Anterior cingulate cortex (tissue), 58 donors: ENCODE measurements around the gene KRTAP6-3.

Source experiments
- DNase-seq, 58 donors: peaks; one replicate each; lab custom pipeline; 2025; lab: John Stamatoyannopoulos, UW

Gene KRTAP6-3

GRCh38 chr21:30623362-30623761, 31.1 kb downstream of the KRTAP6-3 start:
- DNase-seq, result no peak

- no peak for DNase-seq
Observed at GRCh38 chr21:30625449-30626165, 33.4 kb downstream of the KRTAP6-3 start.

GRCh38 chr21:30628109-30628508, 35.9 kb downstream of the KRTAP6-3 start:
- no peak for DNase-seq

- no peak for DNase-seq
Observed at GRCh38 chr21:30629200-30629599, 37.0 kb downstream of the KRTAP6-3 start.

GRCh38 chr21:30634906-30635305, 42.7 kb downstream of the KRTAP6-3 start, which contains the start of gene KRTAP20-2:
Gene KRTAP20-2 (plus strand): TSS chr21:30635206. CDS start chr21:30635264, 58 bp downstream.
- no peak for DNase-seq

GRCh38 chr21:30638686-30639085, 46.4 kb downstream of the KRTAP6-3 start:
- no peak for DNase-seq

- no peak for DNase-seq
Observed at GRCh38 chr21:30642564-30642963, 50.3 kb downstream of the KRTAP6-3 start, which contains the start of gene KRTAP20-3. Gene KRTAP20-3 (plus strand): TSS chr21:30642864.
